ENCODE data around the gene EREG.

EREG gene

DNA sequence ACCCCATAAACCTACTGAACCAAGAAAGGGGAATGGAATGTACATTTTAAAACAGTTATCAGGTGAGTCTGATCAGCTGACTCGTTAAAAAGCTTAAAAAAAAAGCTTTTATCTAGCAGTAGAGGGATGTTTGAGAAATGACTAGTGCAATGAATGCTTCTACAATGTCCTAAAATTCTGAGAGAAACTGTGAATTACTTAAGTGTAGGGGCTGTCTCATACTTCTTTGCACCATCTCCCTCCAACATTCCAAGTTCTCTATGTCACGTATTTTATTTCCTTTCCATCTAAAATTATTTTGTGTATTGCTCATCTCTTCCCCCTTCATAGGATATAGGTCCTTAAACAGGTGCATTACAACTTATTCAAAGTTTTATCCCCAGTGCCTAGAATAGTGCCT, 68.1 kb downstream of the EREG start:
- no peak for DNase-seq

DNA sequence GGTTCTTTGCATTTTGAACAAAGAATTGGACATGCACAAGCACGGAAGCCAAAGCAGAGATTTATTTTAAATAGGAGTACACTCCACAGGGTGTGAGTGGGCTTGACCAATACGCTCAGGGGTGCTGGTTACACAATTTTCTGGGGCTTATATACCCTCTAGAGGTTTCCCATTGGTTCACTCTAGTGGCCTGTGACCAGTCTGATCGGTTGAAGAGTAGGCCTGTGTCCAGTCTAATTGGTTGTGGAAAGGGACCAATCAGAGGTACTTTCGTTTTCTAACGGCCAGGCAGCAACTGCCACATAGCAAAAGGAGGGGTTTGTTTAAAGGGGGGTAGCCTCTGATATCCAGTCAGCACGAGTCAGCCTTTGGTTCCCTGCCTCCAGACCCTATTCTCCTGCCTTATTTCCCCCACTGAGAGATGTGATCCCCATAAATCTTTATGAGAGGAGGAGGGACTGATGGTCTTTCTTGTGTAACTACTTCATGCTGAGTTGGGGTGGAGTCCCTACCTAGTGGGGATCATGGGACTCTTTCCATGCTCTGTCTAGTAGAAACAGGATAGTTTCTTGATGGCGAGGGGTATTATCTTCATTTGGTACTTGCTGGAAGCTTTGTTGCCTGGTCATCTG, 68.7 kb downstream of the EREG start:
- no peak for DNase-seq

DNA sequence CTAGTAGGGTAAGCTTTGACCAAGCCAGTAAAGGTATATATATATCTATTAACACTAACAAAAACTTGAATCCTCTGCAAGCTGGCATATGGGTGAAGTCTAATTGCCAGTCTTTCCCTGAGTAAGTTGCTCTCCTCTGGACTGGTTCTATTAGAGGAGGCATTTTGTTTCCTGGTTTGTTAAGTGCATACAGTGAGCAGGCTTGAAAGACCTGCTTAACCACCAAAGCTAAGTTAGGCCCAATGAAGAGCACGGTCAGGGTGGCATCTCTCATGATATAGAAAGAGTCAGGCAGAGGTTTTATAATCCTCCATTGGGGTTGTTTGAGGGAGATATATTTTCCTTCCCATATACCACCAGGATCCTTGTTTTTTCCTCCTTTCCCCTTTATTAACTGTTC, 70.4 kb downstream of the EREG start:
- DNase-seq: no peak

DNA sequence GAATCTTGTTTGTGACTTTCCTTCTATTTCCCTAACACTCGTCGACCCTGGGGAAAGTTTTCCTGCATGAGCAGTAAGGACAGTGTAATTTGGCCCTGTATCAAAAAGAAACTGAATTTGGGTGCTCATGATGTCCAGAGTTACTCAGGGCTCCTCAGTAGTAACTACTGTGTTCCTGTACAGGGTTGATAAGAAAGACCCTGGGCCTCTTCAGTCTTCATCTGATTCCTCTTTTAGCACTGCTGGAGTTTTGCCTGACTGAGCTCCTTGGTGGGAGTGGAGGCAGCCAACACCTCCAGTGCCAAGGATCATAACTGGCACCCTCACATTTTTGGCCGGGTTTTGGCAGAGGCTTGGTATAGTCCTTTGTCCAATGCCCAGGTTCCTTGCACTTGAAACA, 72.9 kb downstream of the EREG start:
- no peak for DNase-seq
